ENCODE data around the gene DKK1.

DNA sequence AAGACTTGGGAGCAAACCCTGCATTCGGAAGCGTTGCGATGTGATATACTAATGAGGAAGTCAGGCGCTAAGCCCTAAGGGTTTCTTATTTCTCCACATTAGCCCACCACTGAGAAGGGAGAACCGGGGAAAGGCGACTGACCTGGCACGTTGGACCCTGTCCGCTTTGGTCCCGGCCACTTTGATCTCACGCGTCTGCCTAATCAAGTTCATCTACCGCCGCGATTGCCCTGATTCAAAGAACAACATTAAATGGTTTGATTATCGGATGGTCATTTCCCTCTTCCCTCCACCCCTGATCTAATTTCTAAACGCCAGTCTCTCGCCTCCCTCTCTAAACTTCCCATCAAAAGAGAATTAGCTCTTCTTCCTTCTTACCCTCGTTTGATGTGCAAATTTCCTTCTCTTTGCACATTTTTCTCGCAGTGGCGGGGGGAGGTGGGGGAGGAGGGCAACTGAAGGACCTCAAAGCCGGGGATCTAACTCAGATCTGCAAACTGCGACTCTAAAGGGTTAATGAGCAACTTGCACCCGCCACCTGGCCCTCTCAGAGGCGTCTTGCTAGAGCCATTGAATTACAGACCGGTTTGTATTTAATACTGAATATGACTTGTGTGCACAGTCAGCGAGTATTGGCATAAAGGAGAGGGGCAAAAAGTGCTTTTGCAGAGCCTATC, 687 bp upstream of the DKK1 start:
- TF ChIP-seq, protein P1, sequence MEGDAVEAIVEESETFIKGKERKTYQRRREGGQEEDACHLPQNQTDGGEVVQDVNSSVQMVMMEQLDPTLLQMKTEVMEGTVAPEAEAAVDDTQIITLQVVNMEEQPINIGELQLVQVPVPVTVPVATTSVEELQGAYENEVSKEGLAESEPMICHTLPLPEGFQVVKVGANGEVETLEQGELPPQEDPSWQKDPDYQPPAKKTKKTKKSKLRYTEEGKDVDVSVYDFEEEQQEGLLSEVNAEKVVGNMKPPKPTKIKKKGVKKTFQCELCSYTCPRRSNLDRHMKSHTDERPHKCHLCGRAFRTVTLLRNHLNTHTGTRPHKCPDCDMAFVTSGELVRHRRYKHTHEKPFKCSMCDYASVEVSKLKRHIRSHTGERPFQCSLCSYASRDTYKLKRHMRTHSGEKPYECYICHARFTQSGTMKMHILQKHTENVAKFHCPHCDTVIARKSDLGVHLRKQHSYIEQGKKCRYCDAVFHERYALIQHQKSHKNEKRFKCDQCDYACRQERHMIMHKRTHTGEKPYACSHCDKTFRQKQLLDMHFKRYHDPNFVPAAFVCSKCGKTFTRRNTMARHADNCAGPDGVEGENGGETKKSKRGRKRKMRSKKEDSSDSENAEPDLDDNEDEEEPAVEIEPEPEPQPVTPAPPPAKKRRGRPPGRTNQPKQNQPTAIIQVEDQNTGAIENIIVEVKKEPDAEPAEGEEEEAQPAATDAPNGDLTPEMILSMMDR (conservative IDR thresholded peaks at IDR 0.05) = no peak
- TF ChIP-seq EZH2 (IDR thresholded peaks at IDR 0.05; ENCODE audit: low read depth) = no peak

Data from PC-9 (cell line).